ENCODE data around the gene CKLF.
"Not testable (repeated sequence)": the region's sequence is repeated elsewhere in the genome, so short reads cannot be mapped to it uniquely, and the experiment has no call there.

CKLF gene

GRCh38 chr16:66569131-66569530 is 16.8 kb downstream of the CKLF start:
- DNase-seq (ENCODE audit: low spot score), result no peak

GRCh38 chr16:66569827-66570405 is 17.5 kb downstream of the CKLF start:
- DNase-seq (ENCODE audit: low spot score), result no peak

- no peak for DNase-seq (ENCODE audit: low spot score)
Observed at GRCh38 chr16:66572356-66572755, 20.0 kb downstream of the CKLF start.

GRCh38 chr16:66574081-66574480 is 21.7 kb downstream of the CKLF start:
- no peak for DNase-seq (ENCODE audit: low spot score)

- DNase-seq (ENCODE audit: low spot score), result no peak
Observed at GRCh38 chr16:66574531-66574930, 22.2 kb downstream of the CKLF start.

GRCh38 chr16:66575060-66575459 is 22.7 kb downstream of the CKLF start:
- no peak for DNase-seq (ENCODE audit: low spot score)

GRCh38 chr16:66576296-66576695 is 23.9 kb downstream of the CKLF start:
- DNase-seq (ENCODE audit: low spot score), result no peak

- no peak for DNase-seq (ENCODE audit: low spot score)
Observed at GRCh38 chr16:66578651-66579531, 26.5 kb downstream of the CKLF start, which contains the start of gene CMTM2. Gene CMTM2, plus strand, starts transcription at chr16:66579463. Its CDS starts 145 bp downstream, at chr16:66579608.

- DNase-seq (ENCODE audit: low spot score), result no peak
Observed at GRCh38 chr16:66580605-66581209, 28.3 kb downstream of the CKLF start.

GRCh38 chr16:66581246-66581952 is 29.0 kb downstream of the CKLF start:
- no peak for DNase-seq (ENCODE audit: low spot score)

GRCh38 chr16:66585481-66586239 is 33.3 kb downstream of the CKLF start:
- peak; percentile 44 for DNase-seq (ENCODE audit: low spot score)

- DNase-seq (ENCODE audit: low spot score), result no peak
Observed at GRCh38 chr16:66587881-66588600, 35.7 kb downstream of the CKLF start.

- peak; percentile 61 for DNase-seq (ENCODE audit: low spot score)
Observed at GRCh38 chr16:66588981-66589713, 36.8 kb downstream of the CKLF start.

- no peak for DNase-seq (ENCODE audit: low spot score)
Observed at GRCh38 chr16:66590322-66590721, 37.9 kb downstream of the CKLF start.

GRCh38 chr16:66591018-66591417 is 38.6 kb downstream of the CKLF start:
- DNase-seq (ENCODE audit: low spot score), result no peak

GRCh38 chr16:66592241-66592640 is 39.9 kb downstream of the CKLF start:
- DNase-seq (ENCODE audit: low spot score), result no peak

GRCh38 chr16:66592814-66593213 is 40.4 kb downstream of the CKLF start:
- DNase-seq (ENCODE audit: low spot score), result no peak

- no peak for DNase-seq (ENCODE audit: low spot score)
Observed at GRCh38 chr16:66594739-66595138, 42.4 kb downstream of the CKLF start.

- DNase-seq (ENCODE audit: low spot score), result not testable (repeated sequence)
Observed at GRCh38 chr16:66596559-66596958, 44.2 kb downstream of the CKLF start.

Measured in pons (tissue), 1 donor.